Sigmoid colon (tissue), 7 donors: ENCODE results near the gene LCOR. TPM values are rescaled to one million over a fixed set of nuclear protein-coding genes. Genes with fewer than 3 reads are reported as not detected.
A peak's percentile ranks its signal among the peaks of the same experiment; 100 is the strongest.

Source experiments
- DNase-seq: peaks from one replicate; pipeline ENCODE4 v3.0.0-alpha.2; 2019
- H3K27ac ChIP-seq, 4 donors: fragments of 200-600 bp; sonication (generic); one replicate each; pipeline ENCODE4 v1.5.1; 2016 to 2019; ENCODE audit warnings: mild to moderate bottlenecking in 1 of 4
- H3K27me3 ChIP-seq, 3 donors: fragments of 200-600 bp; sonication (generic); one replicate each; pipeline ENCODE4 v1.5.1; 2019; ENCODE audit warnings: mild to moderate bottlenecking in 1 of 3
- H3K36me3 ChIP-seq, 4 donors: fragments of 200-600 bp; sonication (generic); one replicate each; pipeline ENCODE4 v1.5.1; 2016 to 2019
- H3K4me1 ChIP-seq, 4 donors: fragments of 200-600 bp; sonication (generic); one replicate each; pipeline ENCODE4 v1.5.1; 2017 to 2019
- H3K4me3 ChIP-seq, 4 donors: fragments of 200-600 bp; sonication (generic); one replicate each; pipeline ENCODE4 v1.5.1; 2017 to 2019; ENCODE audit warnings: mild to moderate bottlenecking in 2 of 4, moderate library complexity in 1 of 4
- H3K9me3 ChIP-seq, 4 donors: fragments of 200-600 bp in 3 of 4; sonication (generic) in 3 of 4; one replicate each; pipeline versions ENCODE4 v1.5.1 to v1.6.1; 2013 to 2019
- CTCF ChIP-seq, 4 experiments: fragments of 450-650 bp in 3 of 4; fragments of 200-600 bp in 1 of 4; IDR thresholded peaks; one replicate each; pipeline ENCODE4 v1.5.1; 2016 to 2019; ENCODE audit warnings: antibody characterized with exemption in 4 of 4, mild to moderate bottlenecking in 3 of 4, moderate library complexity in 2 of 4
- EP300 ChIP-seq, 4 donors: sonication (generic); formaldehyde crosslinking; IDR thresholded peaks; one replicate each; pipeline ENCODE4 v1.6.1; 2017; ENCODE audit warnings: antibody characterized with exemption in 4 of 4
- POLR2A ChIP-seq, 2 donors: fragments of 450-650 bp; IDR thresholded peaks; one replicate each; pipeline ENCODE4 v1.6.1; 2016; ENCODE audit warnings: antibody characterized with exemption in 2 of 2, mild to moderate bottlenecking in 2 of 2, moderate library complexity in 2 of 2
- POLR2AphosphoS5 ChIP-seq, 4 donors: sonication (generic); formaldehyde crosslinking; IDR thresholded peaks; one replicate each; pipeline ENCODE4 v1.6.1; 2017; ENCODE audit warnings: antibody characterized with exemption in 4 of 4
- WGBS, 2 donors: extraction: QIAGEN DNeasy Blood & Tissue Kit; methylation state at CpG; one replicate each; pipeline ENCODE4 v1.1.7; 2013; 5-methylcytosine and 5-hydroxymethylcytosine counted together
- intact Hi-C: fragments of 100-400 bp; cut with DNase I; formaldehyde crosslinking; loops from one replicate; pipeline ENCODE4 v1.15.1; 2023
- polyA plus RNA-seq, 3 donors: library from polyadenylated mRNA; stranded (reverse); fragments of 200-250 nt; gene quantifications; one replicate each; pipeline ENCODE4 v1.2.3, GENCODE V29; 2013
- total RNA-seq, 4 donors: library from RNA; depleted of rRNA; stranded (reverse); fragments of >200 nt; gene quantifications; one replicate each; pipeline ENCODE4 v1.1.0, GENCODE V29; 2016
- donor health status: healthy with polysubstance abuse.
- donor health status: Bipolar disorder and iron deficiency.
- donor health status: healthy.

The LCOR gene
- total RNA-seq (100 to 1,000 TPM in 1 of 4 donors, 10 to 100 TPM in 3; 19.6 to 270 (median 23.6) TPM), polyA plus RNA-seq (10 to 100 TPM in 2 of 3 donors, 1 to 10 TPM in 1; 8.4 to 12.2 (median 10.4) TPM)

GRCh38 chr10:96831867-96832720 is at the start of gene LCOR:
Gene LCOR, plus strand, starts transcription at chr10:96832298. Its CDS starts 116,760 bp downstream, at chr10:96949058.
- Histone ChIP-seq H3K27ac (peak within 1 kb of the TSS; percentile 96 to 98 (median 96)), H3K4me1 (peaks cover 0 to 42% (median 37%) of the 10 kb centered on the region in 4 donors), H3K4me3 (peak within 1 kb of the TSS; percentile 68 to 100 (median 96)), H3K9me3 (no peaks in the 10 kb centered on the region), H3K27me3 (no peaks in the 10 kb centered on the region), H3K36me3 (no peaks in the 10 kb centered on the region)
- intact Hi-C loops, result loop anchor here (2.0 to 5.0 kb wide), 3 partner anchors 189 to 435 kb away; partner anchors contain the start of gene TLL2
- TF ChIP-seq POLR2A (IDR thresholded peaks at IDR 0.05) (peak; percentile 58 to 61), POLR2AphosphoS5 (IDR thresholded peaks at IDR 0.05) (peak; percentile 82 to 96 (median 89)), EP300 (IDR thresholded peaks at IDR 0.05) (no peak), CTCF (IDR thresholded peaks at IDR 0.05) (no peak)
- peak; percentile 93 for DNase-seq
- 1% methylated on average over 112 of the region's 112 CpGs for whole genome bisulfite sequencing, 2 donors

DNA sequence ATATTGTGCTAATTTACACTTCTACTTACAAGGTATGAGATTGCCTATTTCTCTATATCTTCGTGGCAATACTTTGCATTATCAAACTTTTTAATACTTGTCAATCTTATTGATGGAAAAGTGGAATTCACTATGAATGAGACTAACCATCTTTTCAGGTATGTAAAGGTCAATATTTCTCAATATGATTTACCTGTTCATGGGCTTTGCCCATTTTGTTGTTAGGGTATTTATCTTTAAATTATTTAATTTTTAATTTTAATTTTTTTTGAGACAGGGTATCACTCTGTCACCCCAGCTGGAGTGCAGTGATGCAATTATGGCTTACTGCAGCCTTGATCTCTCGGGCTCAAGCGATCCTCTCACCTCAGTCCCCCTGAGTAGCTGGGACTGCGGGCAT is 47.8 kb upstream of the LCOR start:
- intact Hi-C loops, result no loop called here
- no peaks in the 10 kb centered on the region for H3K36me3 ChIP-seq

DNA sequence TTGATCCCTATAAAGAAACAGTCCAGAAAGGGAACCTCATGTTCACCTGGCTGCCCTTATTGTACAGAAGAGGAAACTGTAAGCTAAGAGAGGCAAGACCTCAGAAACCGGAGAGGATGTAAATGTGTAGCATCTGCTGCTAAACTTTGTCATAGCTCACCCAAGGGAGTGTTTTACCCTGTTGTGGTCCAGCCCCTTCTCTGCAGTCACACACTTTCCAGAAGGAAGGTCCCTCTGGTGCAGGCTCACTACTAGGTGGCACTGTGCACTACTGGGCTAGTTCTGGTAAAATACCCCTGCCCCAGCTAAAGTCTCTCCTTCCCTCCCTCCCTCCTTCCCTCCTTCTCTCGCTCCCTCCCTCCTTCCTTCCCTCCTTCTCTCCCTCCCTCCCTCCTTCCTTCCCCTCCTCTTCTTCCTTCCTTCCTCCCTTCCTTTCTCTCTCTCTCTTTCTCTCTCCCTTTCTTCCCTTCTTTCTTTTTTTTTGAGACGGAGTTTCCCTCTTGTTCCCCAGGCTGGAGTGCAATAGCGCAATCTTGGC is 42.5 kb upstream of the LCOR start:
- no peaks in the 10 kb centered on the region for H3K4me1 ChIP-seq

More for the DNA sequence above, 47.8 kb upstream of the LCOR start:
- no peak for TF ChIP-seq EP300 (IDR thresholded peaks at IDR 0.05)
- TF ChIP-seq POLR2A (IDR thresholded peaks at IDR 0.05), result no peak
- no peak for TF ChIP-seq CTCF (IDR thresholded peaks at IDR 0.05)
- TF ChIP-seq POLR2AphosphoS5 (IDR thresholded peaks at IDR 0.05), result no peak
- Histone ChIP-seq H3K4me1 (no peaks in the 10 kb centered on the region), H3K9me3 (peaks cover 0 to 7% (median 0%) of the 10 kb centered on the region in 4 donors), H3K4me3 (no peak overlapping the region), H3K27ac (no peak overlapping the region), H3K27me3 (no peaks in the 10 kb centered on the region)
- WGBS, 2 donors, result 97% methylated on average over 4 of the region's 4 CpGs
- DNase-seq, result no peak

GRCh38 chr10:96791902-96792301 is 40.2 kb upstream of the LCOR start:
- Histone ChIP-seq H3K9me3 (no peaks in the 10 kb centered on the region), H3K4me1 (no peaks in the 10 kb centered on the region), H3K4me3 (no peak overlapping the region), H3K36me3 (no peaks in the 10 kb centered on the region), H3K27ac (no peak overlapping the region), H3K27me3 (no peaks in the 10 kb centered on the region)
- intact Hi-C loops, result no loop called here
- 95 to 97% methylated on average over 1 of the region's 1 CpG for WGBS, 2 donors
- DNase-seq, result no peak
- TF ChIP-seq EP300 (IDR thresholded peaks at IDR 0.05) (no peak), CTCF (IDR thresholded peaks at IDR 0.05) (no peak), POLR2AphosphoS5 (IDR thresholded peaks at IDR 0.05) (no peak), POLR2A (IDR thresholded peaks at IDR 0.05) (no peak)

More for the DNA sequence above, 42.5 kb upstream of the LCOR start:
- no peak overlapping the region for H3K4me3 ChIP-seq
- intact Hi-C loops, result no loop called here
- no peak overlapping the region for H3K27ac ChIP-seq
- peaks cover 0 to 1% (median 0%) of the 10 kb centered on the region in 4 donors for H3K9me3 ChIP-seq
- WGBS, 2 donors, result 60 to 74% methylated on average over 4 of the region's 4 CpGs
- TF ChIP-seq CTCF (IDR thresholded peaks at IDR 0.05) (no peak), EP300 (IDR thresholded peaks at IDR 0.05) (no peak), POLR2AphosphoS5 (IDR thresholded peaks at IDR 0.05) (no peak), POLR2A (IDR thresholded peaks at IDR 0.05) (no peak)
- no peaks in the 10 kb centered on the region for H3K36me3 ChIP-seq
- H3K27me3 ChIP-seq, result no peaks in the 10 kb centered on the region
- no peak for DNase-seq
